ENCODE measurements around the gene OTOG. TPM values are rescaled to one million over a fixed set of nuclear protein-coding genes. Genes with fewer than 3 reads are reported as not detected.

Gene OTOG
- total and polyA plus RNA-seq, 3 experiments from 2014 or later: not detected

DNA sequence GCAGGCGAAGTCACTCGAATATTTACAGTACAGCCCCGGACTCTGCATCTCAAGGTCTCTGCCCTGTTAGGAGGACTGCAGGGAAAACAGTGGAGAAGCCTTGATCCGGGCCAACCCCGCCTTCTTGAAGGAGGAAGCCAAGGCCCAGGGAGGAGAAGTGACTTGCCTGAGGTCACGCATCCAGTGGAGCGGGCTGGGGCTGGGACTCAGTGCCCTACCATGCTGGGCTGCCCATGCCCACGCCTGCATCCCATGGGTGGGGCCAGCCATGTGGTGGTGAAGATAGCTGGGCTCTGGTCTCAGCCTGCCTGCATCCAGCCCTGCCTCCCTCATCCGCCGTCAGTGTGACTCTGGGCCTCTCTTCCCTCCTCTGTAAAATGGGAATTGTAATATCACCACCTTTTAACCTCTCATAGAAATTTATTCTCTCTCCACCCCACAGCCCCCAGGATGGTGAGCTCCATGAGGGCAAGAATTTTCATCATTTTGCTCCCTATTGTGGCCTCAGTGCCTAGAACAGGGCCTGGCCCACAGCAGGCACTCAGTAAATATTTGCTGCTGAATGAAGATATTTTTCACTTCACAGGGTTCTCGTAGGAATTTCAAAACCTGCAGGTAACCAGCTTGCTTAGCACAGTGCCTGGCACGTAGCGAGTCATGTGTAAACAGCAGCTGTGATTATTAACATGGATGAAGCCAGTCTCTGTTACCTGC lies 57.3 kb downstream of the OTOG start:
- no peak for DNase-seq
- H3K27me3 Mint-ChIP-seq: peaks cover 4 to 6% of the 10 kb centered on the region in 2 donors
- H3K36me3 ChIP-seq (ENCODE audit: insufficient read depth, low read length): no peaks in the 10 kb centered on the region
- no peak overlapping the region for H3K4me3 ChIP-seq (ENCODE audit: low read length)
- no peaks in the 10 kb centered on the region for H3K4me1 ChIP-seq (ENCODE audit: insufficient read depth, low read length)
- no peaks in the 10 kb centered on the region for H3K9me3 Mint-ChIP-seq
- no peaks in the 10 kb centered on the region for H3K9me3 ChIP-seq (ENCODE audit: low read length)
- H3K4me1 Mint-ChIP-seq: peaks cover 2 to 5% (median 4%) of the 10 kb centered on the region in 3 donors
- H3K36me3 Mint-ChIP-seq: no peaks in the 10 kb centered on the region
- POLR2A ChIA-PET: no interaction called here
- H3K27me3 ChIP-seq (ENCODE audit: insufficient read depth, low read length, poor library complexity, severe bottlenecking): no peaks in the 10 kb centered on the region
- H3K27ac Mint-ChIP-seq: peak overlapping the region in 1 of 8 donors; percentile 25
- H3K27ac ChIP-seq (ENCODE audit: low read depth, low read length): no peak overlapping the region
- CTCF ChIA-PET: no interaction called here
- no peak overlapping the region for H3K4me3 Mint-ChIP-seq

DNA sequence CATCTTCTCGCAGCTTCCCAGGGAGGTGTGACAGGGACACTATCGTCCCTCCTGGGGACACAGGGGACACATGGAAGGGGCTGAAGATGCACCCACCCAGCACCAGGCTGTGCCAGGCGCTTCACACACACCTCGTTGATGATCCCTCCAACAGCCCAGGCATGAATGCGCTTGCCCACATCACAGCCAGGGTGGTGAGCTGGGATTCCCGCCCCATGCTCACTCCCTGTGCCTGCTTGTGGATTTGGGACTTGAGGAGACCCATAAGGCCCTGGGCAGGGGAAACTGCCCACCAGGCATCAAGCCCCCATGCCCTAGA lies 57.8 kb downstream of the OTOG start:
- Mint-ChIP-seq H3K36me3 (no peaks in the 10 kb centered on the region), H3K27ac (no peak overlapping the region), H3K9me3 (no peaks in the 10 kb centered on the region), H3K27me3 (peaks cover 4 to 6% of the 10 kb centered on the region in 2 donors), H3K4me3 (no peak overlapping the region), H3K4me1 (peaks cover 2 to 5% (median 4%) of the 10 kb centered on the region in 3 donors)
- no peaks in the 10 kb centered on the region for H3K27me3 ChIP-seq (ENCODE audit: insufficient read depth, low read length, poor library complexity, severe bottlenecking)
- H3K4me1 ChIP-seq (ENCODE audit: insufficient read depth, low read length): no peaks in the 10 kb centered on the region
- CTCF ChIA-PET: no interaction called here
- no peaks in the 10 kb centered on the region for H3K9me3 ChIP-seq (ENCODE audit: low read length)
- DNase-seq: no peak
- no peaks in the 10 kb centered on the region for H3K36me3 ChIP-seq (ENCODE audit: insufficient read depth, low read length)
- POLR2A ChIA-PET: no interaction called here
- H3K4me3 ChIP-seq (ENCODE audit: low read length): no peak overlapping the region
- no peak overlapping the region for H3K27ac ChIP-seq (ENCODE audit: low read depth, low read length)

DNA sequence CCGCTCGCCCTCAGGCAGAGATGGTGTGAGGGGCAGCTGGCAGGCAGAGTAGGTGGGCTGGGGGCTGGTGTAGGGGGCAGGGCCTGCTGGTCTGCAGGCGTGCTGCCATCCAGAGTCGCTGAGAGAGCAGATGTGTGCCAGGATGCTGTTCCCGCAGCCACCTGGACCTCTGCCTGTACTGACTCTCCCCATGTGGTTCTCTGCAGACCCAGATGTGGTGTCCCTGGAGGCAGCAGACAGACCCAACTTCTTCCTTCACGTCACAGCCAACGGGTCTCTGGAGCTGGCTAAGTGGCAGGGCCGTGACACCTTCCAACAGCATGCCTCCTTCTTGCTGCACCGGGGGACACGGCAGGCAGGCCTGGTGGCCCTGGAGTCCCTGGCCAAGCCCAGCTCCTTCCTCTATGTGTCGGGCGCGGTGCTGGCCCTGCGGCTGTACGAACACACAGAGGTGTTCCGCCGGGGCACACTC lies 58.6 kb downstream of the OTOG start:
- peaks cover 6 to 8% of the 10 kb centered on the region in 2 donors for H3K27me3 Mint-ChIP-seq
- Histone ChIP-seq H3K36me3 (ENCODE audit: insufficient read depth, low read length) (no peaks in the 10 kb centered on the region), H3K27ac (ENCODE audit: low read depth, low read length) (no peak overlapping the region), H3K27me3 (ENCODE audit: insufficient read depth, low read length, poor library complexity, severe bottlenecking) (no peaks in the 10 kb centered on the region), H3K4me3 (ENCODE audit: low read length) (no peak overlapping the region), H3K4me1 (ENCODE audit: insufficient read depth, low read length) (no peaks in the 10 kb centered on the region), H3K9me3 (ENCODE audit: low read length) (no peaks in the 10 kb centered on the region)
- no peak overlapping the region for H3K4me3 Mint-ChIP-seq
- H3K36me3 Mint-ChIP-seq: no peaks in the 10 kb centered on the region
- CTCF ChIA-PET: no interaction called here
- no peak for DNase-seq
- no peaks in the 10 kb centered on the region for H3K9me3 Mint-ChIP-seq
- POLR2A ChIA-PET: no interaction called here
- peaks cover 2 to 5% (median 4%) of the 10 kb centered on the region in 3 donors for H3K4me1 Mint-ChIP-seq
- H3K27ac Mint-ChIP-seq: no peak overlapping the region

DNA sequence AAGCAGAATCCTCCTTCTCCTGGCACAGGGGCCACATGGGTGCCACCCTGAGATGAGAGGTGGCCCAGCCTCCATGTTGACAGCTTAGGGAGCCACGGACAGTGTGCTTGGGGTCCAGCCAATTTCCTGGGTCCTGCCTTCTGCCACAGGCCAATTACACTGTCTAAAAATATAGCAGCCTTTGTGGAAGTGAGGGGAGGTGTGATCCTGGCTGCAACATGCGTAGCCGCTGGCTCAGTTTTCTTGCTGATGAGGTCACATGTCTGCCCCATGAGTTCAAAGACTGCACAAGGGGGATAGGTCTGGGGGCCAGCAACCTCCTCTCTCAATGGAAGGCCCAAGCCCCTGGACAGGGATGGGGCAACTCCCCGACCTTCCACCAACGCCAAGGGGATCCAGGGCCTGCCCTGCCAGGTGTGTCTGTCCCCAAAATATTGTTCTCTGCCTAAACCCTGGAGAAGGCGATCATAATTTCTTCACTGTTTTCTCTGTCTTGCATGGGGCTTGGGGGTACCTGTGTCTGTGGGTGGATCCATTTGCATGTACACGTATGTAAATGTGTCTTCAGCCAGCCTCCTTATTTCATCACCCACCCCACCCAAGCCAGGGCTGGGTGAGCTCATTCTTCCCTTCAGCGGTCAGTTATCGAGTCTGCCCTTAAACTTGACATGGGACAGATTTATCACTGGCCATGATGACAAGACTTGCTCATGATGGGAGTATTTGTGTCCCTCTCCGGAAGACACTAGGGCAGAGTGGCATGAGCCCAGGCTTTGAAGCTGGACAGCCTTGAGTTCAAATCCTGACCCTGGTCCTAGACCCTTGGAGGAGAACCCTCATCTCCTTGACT lies 59.4 kb downstream of the OTOG start:
- Histone ChIP-seq H3K27me3 (ENCODE audit: insufficient read depth, low read length, poor library complexity, severe bottlenecking) (no peaks in the 10 kb centered on the region), H3K36me3 (ENCODE audit: insufficient read depth, low read length) (no peaks in the 10 kb centered on the region), H3K4me1 (ENCODE audit: insufficient read depth, low read length) (no peaks in the 10 kb centered on the region), H3K27ac (ENCODE audit: low read depth, low read length) (no peak overlapping the region), H3K4me3 (ENCODE audit: low read length) (no peak overlapping the region), H3K9me3 (ENCODE audit: low read length) (no peaks in the 10 kb centered on the region)
- CTCF ChIA-PET: no interaction called here
- no peaks in the 10 kb centered on the region for H3K36me3 Mint-ChIP-seq
- H3K4me3 Mint-ChIP-seq: peak overlapping the region in 1 of 7 donors; percentile 76
- DNase-seq: no peak
- no peaks in the 10 kb centered on the region for H3K4me1 Mint-ChIP-seq
- POLR2A ChIA-PET: no interaction called here
- H3K27me3 Mint-ChIP-seq: peaks cover 2 to 6% of the 10 kb centered on the region in 2 donors
- no peak overlapping the region for H3K27ac Mint-ChIP-seq
- H3K9me3 Mint-ChIP-seq: no peaks in the 10 kb centered on the region

DNA sequence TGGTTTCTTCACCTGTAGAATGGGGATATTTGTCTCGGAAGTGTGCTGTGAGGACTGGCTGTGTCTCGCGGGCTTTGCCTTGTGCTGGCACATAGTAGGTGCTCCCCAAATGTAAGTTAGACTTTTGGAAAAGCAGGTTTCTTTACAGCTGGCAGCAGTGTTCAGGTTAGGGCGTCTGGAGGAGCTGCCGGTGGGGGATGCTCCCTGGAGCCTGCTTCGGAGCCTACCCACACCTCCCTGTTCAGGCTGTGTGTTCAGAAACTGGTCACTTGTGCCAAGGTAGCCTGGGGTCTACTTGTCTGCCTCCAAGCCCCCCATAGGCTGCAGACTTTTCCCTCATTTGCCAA lies 60.0 kb downstream of the OTOG start:
- Mint-ChIP-seq H3K27me3 (peaks cover 2 to 11% of the 10 kb centered on the region in 2 donors), H3K4me3 (no peak overlapping the region), H3K9me3 (no peaks in the 10 kb centered on the region), H3K4me1 (no peaks in the 10 kb centered on the region), H3K27ac (no peak overlapping the region), H3K36me3 (no peaks in the 10 kb centered on the region)
- no peak overlapping the region for H3K4me3 ChIP-seq (ENCODE audit: low read length)
- no peaks in the 10 kb centered on the region for H3K27me3 ChIP-seq (ENCODE audit: insufficient read depth, low read length, poor library complexity, severe bottlenecking)
- H3K27ac ChIP-seq (ENCODE audit: low read depth, low read length): no peak overlapping the region
- POLR2A ChIA-PET: no interaction called here
- H3K36me3 ChIP-seq (ENCODE audit: insufficient read depth, low read length): no peaks in the 10 kb centered on the region
- H3K4me1 ChIP-seq (ENCODE audit: insufficient read depth, low read length): no peaks in the 10 kb centered on the region
- CTCF ChIA-PET: no interaction called here
- no peak for DNase-seq
- no peaks in the 10 kb centered on the region for H3K9me3 ChIP-seq (ENCODE audit: low read length)

DNA sequence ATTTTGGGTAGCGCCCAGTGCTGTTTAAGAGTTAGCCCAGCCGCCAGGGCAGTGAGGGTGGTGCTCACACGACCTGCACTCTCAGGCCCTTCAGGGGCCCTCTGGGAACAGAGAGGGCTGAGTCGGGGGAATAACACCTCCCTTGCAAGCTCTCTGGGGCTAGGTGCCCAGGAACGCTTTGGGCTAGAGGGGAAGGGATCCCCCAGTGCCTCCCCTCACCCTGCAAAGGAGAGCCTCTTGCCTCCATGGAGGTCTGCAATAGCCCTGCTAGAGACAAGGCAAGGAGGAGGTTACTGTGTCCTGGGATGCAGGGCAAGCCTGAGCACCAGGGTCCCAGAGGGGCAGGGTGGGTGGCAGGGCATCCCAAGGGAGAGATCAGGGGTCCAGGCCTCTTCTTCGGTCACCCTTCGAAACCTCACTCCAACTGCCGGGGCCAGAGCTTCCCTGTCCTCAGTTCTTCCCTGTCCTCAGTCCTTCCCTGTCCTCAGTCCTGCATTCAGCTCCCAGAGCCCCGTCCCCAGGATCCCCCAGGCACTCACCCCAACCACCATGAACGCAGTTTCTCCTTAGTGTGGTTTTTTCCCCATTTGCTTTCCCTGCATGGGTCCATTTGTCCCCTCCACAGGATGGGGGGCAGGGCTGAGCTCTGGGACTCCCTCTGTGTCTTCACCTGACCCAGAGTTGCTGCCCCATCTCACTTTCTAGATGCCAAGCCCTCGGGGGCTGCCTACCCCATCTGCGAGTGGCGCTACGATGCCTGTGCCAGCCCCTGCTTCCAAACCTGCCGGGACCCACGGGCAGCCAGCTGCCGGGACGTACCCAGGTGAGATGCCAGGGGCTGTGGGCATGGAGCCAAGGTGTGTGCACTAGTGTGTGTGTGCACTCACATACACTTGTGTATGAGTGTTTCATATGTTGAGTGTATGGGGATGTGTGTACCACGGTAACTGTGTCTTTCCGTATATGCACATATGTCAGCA lies 60.8 kb downstream of the OTOG start:
- Mint-ChIP-seq H3K36me3 (no peaks in the 10 kb centered on the region), H3K27me3 (peaks cover 4 to 11% of the 10 kb centered on the region in 2 donors), H3K27ac (no peak overlapping the region), H3K9me3 (no peaks in the 10 kb centered on the region), H3K4me1 (no peaks in the 10 kb centered on the region), H3K4me3 (no peak overlapping the region)
- Histone ChIP-seq H3K36me3 (ENCODE audit: insufficient read depth, low read length) (no peaks in the 10 kb centered on the region), H3K4me3 (ENCODE audit: low read length) (no peak overlapping the region), H3K27ac (ENCODE audit: low read depth, low read length) (no peak overlapping the region), H3K27me3 (ENCODE audit: insufficient read depth, low read length, poor library complexity, severe bottlenecking) (no peaks in the 10 kb centered on the region), H3K4me1 (ENCODE audit: insufficient read depth, low read length) (no peaks in the 10 kb centered on the region), H3K9me3 (ENCODE audit: low read length) (no peaks in the 10 kb centered on the region)
- POLR2A ChIA-PET: no interaction called here
- CTCF ChIA-PET: no interaction called here
- no peak for DNase-seq

DNA sequence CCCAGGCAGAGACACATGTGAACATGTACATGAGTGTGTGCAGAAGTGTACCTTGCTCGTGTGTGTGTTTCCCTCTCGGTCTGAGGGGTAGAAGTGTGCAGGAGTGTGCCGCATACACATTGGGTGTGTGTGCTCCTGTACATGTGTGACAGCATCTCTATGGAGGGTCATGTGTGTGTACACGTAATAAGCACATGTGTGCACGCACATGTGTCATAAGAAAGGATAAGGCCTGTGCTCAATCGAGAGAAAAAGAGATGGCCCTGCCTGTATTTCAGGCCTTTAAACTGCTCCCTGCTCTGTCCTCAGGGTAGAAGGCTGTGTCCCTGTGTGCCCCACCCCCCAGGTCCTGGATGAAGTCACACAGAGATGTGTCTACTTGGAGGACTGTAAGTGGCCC lies 61.8 kb downstream of the OTOG start:
- DNase-seq: no peak
- Mint-ChIP-seq H3K4me1 (no peaks in the 10 kb centered on the region), H3K4me3 (no peak overlapping the region), H3K27me3 (peaks cover 5 to 11% of the 10 kb centered on the region in 2 donors), H3K36me3 (no peaks in the 10 kb centered on the region), H3K27ac (no peak overlapping the region), H3K9me3 (no peaks in the 10 kb centered on the region)
- no peaks in the 10 kb centered on the region for H3K36me3 ChIP-seq (ENCODE audit: insufficient read depth, low read length)
- no peaks in the 10 kb centered on the region for H3K27me3 ChIP-seq (ENCODE audit: insufficient read depth, low read length, poor library complexity, severe bottlenecking)
- ChIA-PET POLR2A (no interaction called here), CTCF (no interaction called here)
- H3K27ac ChIP-seq (ENCODE audit: low read depth, low read length): no peak overlapping the region
- no peaks in the 10 kb centered on the region for H3K9me3 ChIP-seq (ENCODE audit: low read length)
- no peak overlapping the region for H3K4me3 ChIP-seq (ENCODE audit: low read length)
- H3K4me1 ChIP-seq (ENCODE audit: insufficient read depth, low read length): no peaks in the 10 kb centered on the region

Data from CD8-positive, alpha-beta memory T cell (primary cell).